Panc1 (cell line): Measurements from ENCODE around the gene BAMBI. TPM values are rescaled to one million over a fixed set of nuclear protein-coding genes. Genes with fewer than 3 reads are reported as not detected.

Experiments
- ATAC-seq: fragments of 200-7000 bp; cut with Tn5 transposase; 2 replicates; pipeline ENCODE4 v1.9.1; 2020; ENCODE audit warnings: mild to moderate bottlenecking, moderate library complexity
- BruUV-seq: library from RNA; stranded (reverse); fragments of 400-500 nt; replicated peaks from 2 replicates; lab custom pipeline; 2021; lab: Mats Ljungman, UMichigan
- CTCF ChIA-PET: fragments of 300-600 bp; sonication (Branson Sonifier 250); formaldehyde crosslinking; loops from one replicate; lab custom pipeline; 2022; ENCODE audit warnings: antibody characterized with exemption; lab: Charles Lee
- POLR2A ChIA-PET: fragments of 300-600 bp; sonication (Branson Sonifier 250); formaldehyde crosslinking; loops from one replicate; lab custom pipeline; 2022; ENCODE audit warnings: antibody characterized with exemption; lab: Charles Lee
- DNase-seq: peaks from one replicate; pipeline ENCODE4 v3.0.0-alpha.2; 2010; ENCODE audit warnings: low read depth, low spot score
- H3K27ac ChIP-seq: 2 replicates; pipeline ENCODE4 v1.5.1; 2011; ENCODE audit warnings: mild to moderate bottlenecking, low read length, inconsistent platforms
- H3K27me3 ChIP-seq: fragments of 200-500 bp; sonication (Bioruptor generic); 2 replicates; pipeline ENCODE4 v1.6.0; 2014; ENCODE audit warnings: low read length, inconsistent platforms; ENCODE audit not compliant: control insufficient read depth, insufficient read depth
- H3K36me3 ChIP-seq: fragments of 200-500 bp; sonication (Bioruptor generic); 2 replicates; pipeline ENCODE4 v1.5.1; 2014; ENCODE audit warnings: inconsistent platforms, mild to moderate bottlenecking, low read length, moderate library complexity; ENCODE audit not compliant: control insufficient read depth, insufficient read depth
- H3K4me1 ChIP-seq: 2 replicates; pipeline ENCODE4 v1.5.1; 2011; ENCODE audit warnings: inconsistent platforms, mild to moderate bottlenecking, low read length, moderate library complexity; ENCODE audit not compliant: control insufficient read depth, insufficient read depth
- H3K4me3 ChIP-seq, 2 experiments: 2 replicates each; pipeline ENCODE4 v1.5.1; 2011 to 2012; ENCODE audit warnings: low read depth in 2 of 2, low read length in 2 of 2, mild to moderate bottlenecking in 2 of 2, inconsistent platforms in 1 of 2, moderate library complexity in 1 of 2
- H3K9me3 ChIP-seq: fragments of 200-500 bp; sonication (Bioruptor generic); 2 replicates; pipeline ENCODE4 v1.5.1; 2014; ENCODE audit warnings: low read depth, mild to moderate bottlenecking, inconsistent platforms, low read length, moderate library complexity; ENCODE audit not compliant: control insufficient read depth, insufficient read depth
- POLR2AphosphoS5 ChIP-seq: IDR thresholded peaks from 2 replicates; pipeline ENCODE4 v1.6.1; 2012; ENCODE audit warnings: mild to moderate bottlenecking, low read depth, low read length, moderate library complexity
- SIN3A ChIP-seq: IDR thresholded peaks from 2 replicates; pipeline ENCODE4 v1.6.1; 2012; ENCODE audit warnings: low read depth, mild to moderate bottlenecking, low read length, moderate library complexity, borderline replicate concordance; ENCODE audit not compliant: insufficient read depth
- TCF7L2 ChIP-seq: IDR thresholded peaks from 2 replicates; pipeline ENCODE4 v1.6.1; 2011; ENCODE audit warnings: mild to moderate bottlenecking, low read depth, low read length, inconsistent platforms
- in situ Hi-C: cut with HindIII; loops from 2 replicates; pipeline ENCODE4 v1.10.0; 2016; ENCODE audit warnings: low sequenced_read_pairs, low pct_unique_long_range_greater_than_20kb
- intact Hi-C: fragments of 100-400 bp; cut with micrococcal nuclease; formaldehyde crosslinking; loops from one replicate; pipeline ENCODE4 v1.10.0; 2022; ENCODE audit not compliant: unreplicated experiment
- total RNA-seq: library from RNA; stranded (reverse); gene quantifications from one replicate; pipeline ENCODE4 v1.2.1, GENCODE V29; 2021; ENCODE audit not compliant: unreplicated experiment
- TF ChIP-seq, protein P1 (sequence below): fragments of 450-650 bp; IDR thresholded peaks from 2 replicates; pipeline ENCODE4 v1.5.1; 2017; ENCODE audit warnings: mild to moderate bottlenecking
- TF ChIP-seq, protein P2 (sequence below), 2 experiments: IDR thresholded peaks; 2 replicates each; pipeline ENCODE4 v1.6.1; 2011 to 2012; ENCODE audit warnings: low read depth in 2 of 2, control low read depth in 1 of 2, low read length in 1 of 2, mild to moderate bottlenecking in 1 of 2, moderate library complexity in 1 of 2; ENCODE audit not compliant: insufficient read depth in 1 of 2

The BAMBI gene
- total RNA-seq, 1 experiment from 2014 or later = 3.9 TPM

DNA sequence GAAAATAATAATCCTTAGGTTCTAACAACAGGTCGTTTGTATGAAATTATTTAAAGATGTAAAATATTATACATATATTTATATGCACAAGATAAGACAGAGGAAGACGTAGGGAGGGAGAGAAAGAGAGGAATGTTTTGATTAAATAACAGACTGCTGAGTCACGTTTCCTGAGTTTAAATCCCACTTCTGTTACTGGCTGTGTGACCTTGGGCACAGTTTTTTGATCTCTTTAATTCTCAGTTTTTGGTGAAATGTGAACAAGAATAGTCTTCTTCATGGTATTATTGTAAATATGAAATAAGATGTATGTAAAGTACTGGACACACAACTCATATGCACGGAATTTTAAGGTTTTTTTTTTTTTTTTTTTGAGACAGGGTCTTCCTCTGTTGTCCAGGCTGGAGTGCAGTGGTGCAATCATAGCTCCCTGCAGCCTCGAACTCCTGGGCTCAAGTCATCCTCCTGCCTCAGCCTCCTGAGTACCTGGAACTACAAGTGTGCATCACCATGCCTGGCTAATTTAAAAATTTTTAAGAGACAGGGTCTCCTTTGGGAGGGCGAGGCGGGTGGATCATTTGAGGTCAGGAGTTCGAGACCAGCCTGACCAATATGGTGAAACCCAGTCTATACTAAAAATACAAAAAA is 42.6 kb downstream of the BAMBI start:
- intact Hi-C loops = no loop called here
- no peaks in the 10 kb centered on the region for H3K4me1 ChIP-seq
- BruUV-seq = no TSS peak
- H3K36me3 ChIP-seq = no peaks in the 10 kb centered on the region
- H3K27me3 ChIP-seq = no peaks in the 10 kb centered on the region
- POLR2A ChIA-PET = no interaction called here
- TF ChIP-seq TCF7L2 = no peak
- TF ChIP-seq SIN3A = no peak
- TF ChIP-seq, protein P1, sequence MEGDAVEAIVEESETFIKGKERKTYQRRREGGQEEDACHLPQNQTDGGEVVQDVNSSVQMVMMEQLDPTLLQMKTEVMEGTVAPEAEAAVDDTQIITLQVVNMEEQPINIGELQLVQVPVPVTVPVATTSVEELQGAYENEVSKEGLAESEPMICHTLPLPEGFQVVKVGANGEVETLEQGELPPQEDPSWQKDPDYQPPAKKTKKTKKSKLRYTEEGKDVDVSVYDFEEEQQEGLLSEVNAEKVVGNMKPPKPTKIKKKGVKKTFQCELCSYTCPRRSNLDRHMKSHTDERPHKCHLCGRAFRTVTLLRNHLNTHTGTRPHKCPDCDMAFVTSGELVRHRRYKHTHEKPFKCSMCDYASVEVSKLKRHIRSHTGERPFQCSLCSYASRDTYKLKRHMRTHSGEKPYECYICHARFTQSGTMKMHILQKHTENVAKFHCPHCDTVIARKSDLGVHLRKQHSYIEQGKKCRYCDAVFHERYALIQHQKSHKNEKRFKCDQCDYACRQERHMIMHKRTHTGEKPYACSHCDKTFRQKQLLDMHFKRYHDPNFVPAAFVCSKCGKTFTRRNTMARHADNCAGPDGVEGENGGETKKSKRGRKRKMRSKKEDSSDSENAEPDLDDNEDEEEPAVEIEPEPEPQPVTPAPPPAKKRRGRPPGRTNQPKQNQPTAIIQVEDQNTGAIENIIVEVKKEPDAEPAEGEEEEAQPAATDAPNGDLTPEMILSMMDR = no peak
- TF ChIP-seq, protein P2, sequence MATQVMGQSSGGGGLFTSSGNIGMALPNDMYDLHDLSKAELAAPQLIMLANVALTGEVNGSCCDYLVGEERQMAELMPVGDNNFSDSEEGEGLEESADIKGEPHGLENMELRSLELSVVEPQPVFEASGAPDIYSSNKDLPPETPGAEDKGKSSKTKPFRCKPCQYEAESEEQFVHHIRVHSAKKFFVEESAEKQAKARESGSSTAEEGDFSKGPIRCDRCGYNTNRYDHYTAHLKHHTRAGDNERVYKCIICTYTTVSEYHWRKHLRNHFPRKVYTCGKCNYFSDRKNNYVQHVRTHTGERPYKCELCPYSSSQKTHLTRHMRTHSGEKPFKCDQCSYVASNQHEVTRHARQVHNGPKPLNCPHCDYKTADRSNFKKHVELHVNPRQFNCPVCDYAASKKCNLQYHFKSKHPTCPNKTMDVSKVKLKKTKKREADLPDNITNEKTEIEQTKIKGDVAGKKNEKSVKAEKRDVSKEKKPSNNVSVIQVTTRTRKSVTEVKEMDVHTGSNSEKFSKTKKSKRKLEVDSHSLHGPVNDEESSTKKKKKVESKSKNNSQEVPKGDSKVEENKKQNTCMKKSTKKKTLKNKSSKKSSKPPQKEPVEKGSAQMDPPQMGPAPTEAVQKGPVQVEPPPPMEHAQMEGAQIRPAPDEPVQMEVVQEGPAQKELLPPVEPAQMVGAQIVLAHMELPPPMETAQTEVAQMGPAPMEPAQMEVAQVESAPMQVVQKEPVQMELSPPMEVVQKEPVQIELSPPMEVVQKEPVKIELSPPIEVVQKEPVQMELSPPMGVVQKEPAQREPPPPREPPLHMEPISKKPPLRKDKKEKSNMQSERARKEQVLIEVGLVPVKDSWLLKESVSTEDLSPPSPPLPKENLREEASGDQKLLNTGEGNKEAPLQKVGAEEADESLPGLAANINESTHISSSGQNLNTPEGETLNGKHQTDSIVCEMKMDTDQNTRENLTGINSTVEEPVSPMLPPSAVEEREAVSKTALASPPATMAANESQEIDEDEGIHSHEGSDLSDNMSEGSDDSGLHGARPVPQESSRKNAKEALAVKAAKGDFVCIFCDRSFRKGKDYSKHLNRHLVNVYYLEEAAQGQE (IDR thresholded peaks at IDR 0.05; ENCODE audit: insufficient read depth in 1 of 2, low read depth in 2 of 2, low read length in 1 of 2) = no peak
- TF ChIP-seq POLR2AphosphoS5 = no peak
- no peak overlapping the region for H3K4me3 ChIP-seq
- in situ Hi-C loops = no loop called here
- ATAC-seq (no peak), DNase-seq (no peak)
- no peaks in the 10 kb centered on the region for H3K9me3 ChIP-seq
- CTCF ChIA-PET = interaction anchor here (0.6 kb wide), 1 partner anchor 521 kb away, joined by 8 read pairs; no protein-coding TSS in a partner anchor
- H3K27ac ChIP-seq = no peak overlapping the region

DNA sequence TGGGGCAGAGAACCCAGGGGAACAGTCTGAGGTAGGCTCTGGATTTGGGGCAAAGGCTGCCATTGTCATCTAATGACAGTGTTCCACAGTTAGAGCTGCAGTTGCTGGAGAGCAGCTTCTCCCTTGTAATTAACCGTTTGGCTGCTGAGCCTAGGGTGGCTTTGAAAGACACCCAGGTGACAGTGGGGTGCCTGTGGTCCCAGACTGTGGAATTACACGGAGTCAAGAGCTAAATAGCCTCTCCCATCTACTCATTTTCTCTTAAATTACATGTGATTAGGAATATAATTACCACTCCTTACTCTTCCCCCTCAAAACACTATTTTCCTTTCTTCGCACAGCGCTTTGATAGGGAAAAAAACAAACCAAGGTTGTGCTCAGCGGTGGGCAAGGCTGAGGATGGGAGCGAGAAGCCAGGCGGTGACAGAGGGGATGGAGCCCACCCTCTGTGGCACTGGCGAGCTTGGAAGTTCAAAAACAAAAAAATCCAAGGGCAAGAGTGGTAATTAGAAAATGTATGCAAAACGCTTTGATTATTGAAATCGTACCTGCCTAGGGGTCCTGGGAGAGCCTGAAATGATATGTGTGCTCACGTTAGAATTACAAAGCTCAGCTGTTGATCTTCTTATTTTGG is 44.1 kb downstream of the BAMBI start:
- Histone ChIP-seq H3K9me3 (no peaks in the 10 kb centered on the region), H3K36me3 (no peaks in the 10 kb centered on the region), H3K4me3 (no peak overlapping the region), H3K4me1 (no peaks in the 10 kb centered on the region), H3K27me3 (no peaks in the 10 kb centered on the region), H3K27ac (no peak overlapping the region)
- no TSS peak for BruUV-seq
- TF ChIP-seq SIN3A (no peak), TCF7L2 (no peak), POLR2AphosphoS5 (no peak)
- TF ChIP-seq, protein P2 (IDR thresholded peaks at IDR 0.05; ENCODE audit: insufficient read depth in 1 of 2, low read depth in 2 of 2, low read length in 1 of 2) = no peak
- TF ChIP-seq, protein P1 = no peak
- intact Hi-C loops (no loop called here), in situ Hi-C loops (no loop called here)
- CTCF ChIA-PET = no interaction called here
- DNase-seq = no peak
- ATAC-seq = no peak
- POLR2A ChIA-PET = no interaction called here
